OCI-LY3 (cell line): ENCODE data around the gene IQCH.

Experiments used
- H2AFZ ChIP-seq: fragments of 200-600, 300-600 bp; shearing (Covaris generic); 2 replicates; pipeline ENCODE4 v1.6.0; 2014; ENCODE audit warnings: antibody characterized with exemption, low read depth, low read length
- H3K27ac ChIP-seq: fragments of 200-600, 300-600 bp; sonication (generic); 2 replicates; pipeline ENCODE4 v1.5.1; 2014; ENCODE audit warnings: mild to moderate bottlenecking, low read length, moderate library complexity, mixed read lengths
- H3K27me3 ChIP-seq: fragments of 200-600, 300-600 bp; sonication (generic); 2 replicates; pipeline ENCODE4 v1.6.1; 2014; ENCODE audit warnings: low read depth, low read length, mixed read lengths
- H3K36me3 ChIP-seq: fragments of 200-600, 300-600 bp; sonication (generic); replicated peaks from 2 replicates; pipeline ENCODE3; 2014; ENCODE audit warnings: low read depth, low read length, mixed read lengths
- H3K4me1 ChIP-seq: fragments of 300-600, 200-600 bp; sonication (generic); 2 replicates; pipeline ENCODE4 v1.6.1; 2014; ENCODE audit warnings: low read length, mixed read lengths
- H3K4me2 ChIP-seq: fragments of 200-600, 300-600 bp; sonication (generic); 2 replicates; pipeline ENCODE4 v1.6.1; 2014; ENCODE audit warnings: low read length, mixed read lengths
- H3K4me3 ChIP-seq: fragments of 300-600, 200-600 bp; sonication (generic); 2 replicates; pipeline ENCODE4 v1.5.1; 2014; ENCODE audit warnings: antibody characterized with exemption, mild to moderate bottlenecking, low read length, moderate library complexity
- H3K79me2 ChIP-seq: fragments of 300-600, 200-600 bp; shearing (Covaris generic); 2 replicates; pipeline ENCODE4 v1.6.1; 2014; ENCODE audit warnings: mild to moderate bottlenecking, low read length, mixed read lengths
- H3K9ac ChIP-seq: fragments of 300-600, 200-600 bp; shearing (Covaris generic); 2 replicates; pipeline ENCODE4 v1.6.0; 2014; ENCODE audit warnings: mild to moderate bottlenecking, low read length, moderate library complexity
- H3K9me3 ChIP-seq: fragments of 200-600, 300-600 bp; shearing (Covaris generic); 2 replicates; pipeline ENCODE4 v1.6.1; 2014; ENCODE audit warnings: low read length, mixed read lengths; ENCODE audit not compliant: insufficient read depth
- H4K20me1 ChIP-seq: fragments of 200-600, 300-600 bp; sonication (generic); 2 replicates; pipeline ENCODE4 v1.6.1; 2016; ENCODE audit warnings: low read length, mixed read lengths; ENCODE audit not compliant: insufficient read depth
- EZH2phosphoT487 ChIP-seq: fragments of 200-600 bp; shearing (Covaris generic); IDR thresholded peaks from 2 replicates; pipeline ENCODE4 v1.6.1; 2018; ENCODE audit warnings: antibody characterized with exemption, mixed run types, low read depth
- TF ChIP-seq, protein P1 (sequence below): fragments of 200-600, 300-600 bp; sonication (generic); IDR thresholded peaks from 2 replicates; pipeline ENCODE4 v1.5.1; 2014; ENCODE audit warnings: antibody characterized with exemption, low read length, low read depth

IQCH gene

DNA sequence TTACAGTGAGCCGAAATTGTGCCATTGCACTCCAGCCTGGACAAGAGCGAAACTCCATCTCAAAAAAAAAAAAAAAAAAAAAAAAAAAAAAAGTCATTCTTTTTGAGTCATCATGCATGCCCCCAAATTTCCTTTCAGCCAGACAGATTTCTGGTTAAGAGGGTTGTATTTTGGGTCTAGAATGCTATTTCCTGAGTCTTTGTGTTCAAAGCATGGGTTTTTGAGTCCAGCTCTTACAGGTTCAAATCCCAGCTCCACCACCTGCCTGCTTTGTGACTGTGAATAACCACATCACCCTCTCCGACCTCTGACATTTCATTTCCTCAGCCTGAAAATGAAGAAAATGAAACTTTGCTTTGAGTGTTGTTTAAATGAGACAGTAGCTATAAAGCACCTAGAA is 257.0 kb downstream of the IQCH start:
- Histone ChIP-seq H3K9ac (no peak overlapping the region), H3K4me1 (peaks cover 12% of the 10 kb centered on the region), H2AFZ (no peak overlapping the region), H4K20me1 (no peaks in the 10 kb centered on the region), H3K79me2 (no peaks in the 10 kb centered on the region), H3K27me3 (no peaks in the 10 kb centered on the region), H3K9me3 (no peaks in the 10 kb centered on the region), H3K4me2 (no peak overlapping the region), H3K27ac (no peak overlapping the region), H3K4me3 (no peak overlapping the region), H3K36me3 (peaks cover 10% of the 10 kb centered on the region)
- TF ChIP-seq, protein P1, sequence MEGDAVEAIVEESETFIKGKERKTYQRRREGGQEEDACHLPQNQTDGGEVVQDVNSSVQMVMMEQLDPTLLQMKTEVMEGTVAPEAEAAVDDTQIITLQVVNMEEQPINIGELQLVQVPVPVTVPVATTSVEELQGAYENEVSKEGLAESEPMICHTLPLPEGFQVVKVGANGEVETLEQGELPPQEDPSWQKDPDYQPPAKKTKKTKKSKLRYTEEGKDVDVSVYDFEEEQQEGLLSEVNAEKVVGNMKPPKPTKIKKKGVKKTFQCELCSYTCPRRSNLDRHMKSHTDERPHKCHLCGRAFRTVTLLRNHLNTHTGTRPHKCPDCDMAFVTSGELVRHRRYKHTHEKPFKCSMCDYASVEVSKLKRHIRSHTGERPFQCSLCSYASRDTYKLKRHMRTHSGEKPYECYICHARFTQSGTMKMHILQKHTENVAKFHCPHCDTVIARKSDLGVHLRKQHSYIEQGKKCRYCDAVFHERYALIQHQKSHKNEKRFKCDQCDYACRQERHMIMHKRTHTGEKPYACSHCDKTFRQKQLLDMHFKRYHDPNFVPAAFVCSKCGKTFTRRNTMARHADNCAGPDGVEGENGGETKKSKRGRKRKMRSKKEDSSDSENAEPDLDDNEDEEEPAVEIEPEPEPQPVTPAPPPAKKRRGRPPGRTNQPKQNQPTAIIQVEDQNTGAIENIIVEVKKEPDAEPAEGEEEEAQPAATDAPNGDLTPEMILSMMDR, result no peak
- no peak for TF ChIP-seq EZH2phosphoT487

DNA sequence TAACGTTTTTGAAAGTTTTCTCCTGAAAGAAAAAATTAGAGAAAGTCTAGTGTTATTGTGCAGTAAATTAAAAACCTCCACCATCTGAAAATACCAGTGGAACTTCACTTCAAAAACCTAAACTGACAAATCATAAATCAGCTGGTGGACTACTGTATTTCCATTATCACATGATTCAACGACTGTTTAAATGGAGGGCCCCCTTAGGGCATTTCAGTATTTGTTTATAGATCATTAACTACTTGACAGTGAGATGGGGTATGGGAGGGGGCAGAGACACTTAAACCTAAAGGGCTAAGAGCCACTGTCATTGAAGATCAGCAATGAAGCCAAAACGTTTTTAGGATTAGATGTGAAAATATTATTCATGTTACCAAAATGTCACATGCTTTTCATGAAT is 257.6 kb downstream of the IQCH start:
- no peak overlapping the region for H3K9ac ChIP-seq
- H3K4me3 ChIP-seq, result no peak overlapping the region
- no peaks in the 10 kb centered on the region for H3K9me3 ChIP-seq
- peaks cover 10% of the 10 kb centered on the region for H3K36me3 ChIP-seq
- TF ChIP-seq, protein P1, result no peak
- no peak for TF ChIP-seq EZH2phosphoT487
- H3K4me2 ChIP-seq, result no peak overlapping the region
- H3K27ac ChIP-seq, result no peak overlapping the region
- H3K79me2 ChIP-seq, result no peaks in the 10 kb centered on the region
- H3K27me3 ChIP-seq, result no peaks in the 10 kb centered on the region
- no peak overlapping the region for H2AFZ ChIP-seq
- H3K4me1 ChIP-seq, result peaks cover 6% of the 10 kb centered on the region
- H4K20me1 ChIP-seq, result no peaks in the 10 kb centered on the region

DNA sequence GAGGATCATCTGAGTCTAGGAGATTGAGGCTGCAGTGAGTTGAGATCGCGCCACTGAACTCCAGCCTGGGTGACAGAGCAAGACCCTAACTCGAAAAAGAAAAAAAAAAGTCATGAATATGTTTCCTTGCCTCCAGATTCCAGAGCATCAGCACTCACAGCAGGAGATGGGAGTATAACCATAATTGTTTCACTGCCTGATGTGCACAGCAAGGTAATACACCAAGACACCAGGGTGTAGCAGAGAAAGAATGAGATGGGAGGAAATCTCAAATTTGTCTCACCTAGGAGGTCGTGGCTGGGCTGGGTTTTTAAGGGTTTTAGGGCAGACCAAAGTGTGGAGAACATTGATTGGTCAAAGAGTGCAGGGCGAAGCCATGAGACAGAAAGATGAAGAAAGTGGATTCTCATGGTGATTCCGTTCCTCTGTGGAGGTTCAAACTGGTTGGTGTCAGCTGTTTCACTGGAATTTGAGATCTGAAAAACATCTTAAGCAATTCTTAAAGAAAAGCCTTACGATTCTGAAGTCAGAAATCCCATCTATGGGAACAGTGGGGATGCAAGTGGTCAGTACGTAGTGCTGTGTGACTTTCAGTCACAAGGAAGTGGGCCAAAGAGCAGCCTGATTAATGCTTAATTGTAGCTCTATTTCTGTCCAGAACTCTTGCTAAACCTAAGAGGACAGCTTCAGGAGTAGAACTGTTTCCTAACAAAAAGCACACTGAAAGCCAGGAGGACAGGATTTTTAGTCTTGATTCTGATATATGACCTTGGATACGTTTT is 258.5 kb downstream of the IQCH start:
- Histone ChIP-seq H3K9me3 (no peaks in the 10 kb centered on the region), H4K20me1 (no peaks in the 10 kb centered on the region), H3K36me3 (peaks cover 9% of the 10 kb centered on the region), H3K27me3 (no peaks in the 10 kb centered on the region), H2AFZ (no peak overlapping the region), H3K4me2 (no peak overlapping the region), H3K4me3 (no peak overlapping the region), H3K27ac (no peak overlapping the region), H3K79me2 (no peaks in the 10 kb centered on the region), H3K4me1 (peaks cover 4% of the 10 kb centered on the region; the same call in 1 of the 2 replicates), H3K9ac (no peak overlapping the region)
- TF ChIP-seq EZH2phosphoT487, result no peak
- TF ChIP-seq, protein P1, result no peak

GRCh38 chr15:67515090-67515489 is 260.5 kb downstream of the IQCH start:
- Histone ChIP-seq H3K9ac (no peak overlapping the region), H2AFZ (no peak overlapping the region), H3K4me1 (peaks cover under 1% of the 10 kb centered on the region; the same call in 1 of the 2 replicates), H3K9me3 (no peaks in the 10 kb centered on the region), H3K79me2 (no peaks in the 10 kb centered on the region), H3K27me3 (no peaks in the 10 kb centered on the region), H3K4me3 (no peak overlapping the region), H3K27ac (no peak overlapping the region), H3K36me3 (peaks cover 7% of the 10 kb centered on the region), H3K4me2 (no peak overlapping the region), H4K20me1 (no peaks in the 10 kb centered on the region)
- TF ChIP-seq, protein P1, result no peak
- no peak for TF ChIP-seq EZH2phosphoT487
